ENCODE measurements around the gene COL3A1. TPM values are rescaled to one million over a fixed set of nuclear protein-coding genes. Genes with fewer than 3 reads are reported as not detected.

COL3A1 gene
- total and polyA plus RNA-seq, 12 donors = 33.5 to 700 (median 73.5) TPM

DNA sequence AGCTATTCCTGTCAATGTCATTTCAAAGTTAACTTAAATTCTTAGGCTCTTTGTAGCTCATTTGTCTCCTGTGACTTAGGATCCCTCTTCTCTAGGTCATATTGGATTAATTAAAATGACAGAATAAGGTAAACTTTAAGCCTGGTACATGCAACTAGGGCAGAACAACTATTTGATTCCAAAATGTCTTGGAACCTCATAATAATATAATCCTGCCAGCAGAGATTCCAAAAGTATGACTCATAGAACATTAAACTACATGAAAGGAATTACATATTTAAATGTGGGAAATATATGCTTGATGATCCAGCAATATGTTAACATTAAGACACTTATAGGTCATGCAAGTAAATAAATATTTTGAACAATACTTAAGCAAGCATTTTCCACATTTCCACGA is 63.3 kb downstream of the COL3A1 start:
- TF ChIP-seq, protein P1, sequence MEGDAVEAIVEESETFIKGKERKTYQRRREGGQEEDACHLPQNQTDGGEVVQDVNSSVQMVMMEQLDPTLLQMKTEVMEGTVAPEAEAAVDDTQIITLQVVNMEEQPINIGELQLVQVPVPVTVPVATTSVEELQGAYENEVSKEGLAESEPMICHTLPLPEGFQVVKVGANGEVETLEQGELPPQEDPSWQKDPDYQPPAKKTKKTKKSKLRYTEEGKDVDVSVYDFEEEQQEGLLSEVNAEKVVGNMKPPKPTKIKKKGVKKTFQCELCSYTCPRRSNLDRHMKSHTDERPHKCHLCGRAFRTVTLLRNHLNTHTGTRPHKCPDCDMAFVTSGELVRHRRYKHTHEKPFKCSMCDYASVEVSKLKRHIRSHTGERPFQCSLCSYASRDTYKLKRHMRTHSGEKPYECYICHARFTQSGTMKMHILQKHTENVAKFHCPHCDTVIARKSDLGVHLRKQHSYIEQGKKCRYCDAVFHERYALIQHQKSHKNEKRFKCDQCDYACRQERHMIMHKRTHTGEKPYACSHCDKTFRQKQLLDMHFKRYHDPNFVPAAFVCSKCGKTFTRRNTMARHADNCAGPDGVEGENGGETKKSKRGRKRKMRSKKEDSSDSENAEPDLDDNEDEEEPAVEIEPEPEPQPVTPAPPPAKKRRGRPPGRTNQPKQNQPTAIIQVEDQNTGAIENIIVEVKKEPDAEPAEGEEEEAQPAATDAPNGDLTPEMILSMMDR (IDR thresholded peaks at IDR 0.05) = no peak
- Histone ChIP-seq H3K27me3 (no peaks in the 10 kb centered on the region), H3K27ac (no peak overlapping the region), H3K9me3 (no peaks in the 10 kb centered on the region), H3K4me1 (no peaks in the 10 kb centered on the region), H3K4me3 (no peak overlapping the region), H3K36me3 (peaks cover 0 to 97% (median 7%) of the 10 kb centered on the region in 9 donors)
- DNase-seq (no peak), ATAC-seq (no peak)
- intact Hi-C loops (cut with DNase I) = no loop called here
- WGBS, 2 donors = 94 to 95% methylated on average over 1 of the region's 1 CpG

- WGBS, 2 donors = 92 to 94% methylated on average over 3 of the region's 3 CpGs
- H3K4me1 ChIP-seq = no peaks in the 10 kb centered on the region
- H3K9me3 ChIP-seq = no peaks in the 10 kb centered on the region
- intact Hi-C loops (cut with DNase I) = loop anchor here in 1 of 10 donors (10.0 kb wide), 1 partner anchor 51 kb away; no protein-coding TSS in a partner anchor
- no peak overlapping the region for H3K4me3 ChIP-seq
- no peak for ATAC-seq
- DNase-seq = no peak
- H3K36me3 ChIP-seq = peaks cover 0 to 85% (median 3%) of the 10 kb centered on the region in 9 donors
- H3K27me3 ChIP-seq = no peaks in the 10 kb centered on the region
- no peak overlapping the region for H3K27ac ChIP-seq
- TF ChIP-seq, protein P1 (IDR thresholded peaks at IDR 0.05) = no peak
Measured at GRCh38 chr2:189045836-189046235, 71.7 kb downstream of the COL3A1 start.

- H3K36me3 ChIP-seq = peaks cover 0 to 85% (median 3%) of the 10 kb centered on the region in 9 donors
- WGBS, 2 donors = 83 to 84% methylated on average over 2 of the region's 2 CpGs
Measured at GRCh38 chr2:189046320-189046719, 72.1 kb downstream of the COL3A1 start.

DNA sequence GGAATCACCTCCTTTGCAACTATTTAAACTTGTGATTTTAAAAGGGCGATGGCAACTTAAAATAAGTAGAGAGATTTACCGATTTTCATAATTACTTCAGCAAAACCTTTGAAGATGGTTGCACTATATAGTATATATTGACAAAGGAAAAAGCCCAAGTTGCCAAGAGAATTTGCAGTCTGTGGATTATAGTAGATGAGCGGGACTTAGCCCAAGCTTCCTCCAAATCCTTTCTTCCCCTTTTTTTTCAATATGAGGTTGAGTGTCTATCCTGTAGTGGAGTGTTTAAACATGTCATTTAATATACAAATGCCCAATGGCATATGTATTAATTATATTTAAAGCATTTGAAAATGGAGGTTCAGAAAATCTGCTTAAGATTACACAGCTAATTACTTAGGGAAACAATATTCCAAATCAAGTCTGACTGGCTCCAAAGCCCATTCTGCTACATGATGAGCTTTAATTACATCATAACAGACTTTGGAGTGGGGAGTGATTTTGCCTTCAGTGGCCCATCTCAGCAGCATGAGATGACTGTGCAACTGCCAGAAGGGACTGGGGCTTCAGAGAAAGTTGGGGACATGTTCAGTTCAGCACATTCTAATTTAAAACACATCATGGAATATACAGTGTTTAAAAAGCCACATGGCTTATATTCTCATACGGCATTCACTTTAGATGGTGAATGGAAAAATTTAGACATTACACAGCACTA is 73.2 kb downstream of the COL3A1 start:
- WGBS, 2 donors = 95 to 96% methylated on average over 4 of the region's 4 CpGs
- H3K4me1 ChIP-seq = no peaks in the 10 kb centered on the region
- no peak overlapping the region for H3K4me3 ChIP-seq
- no peak overlapping the region for H3K27ac ChIP-seq
- TF ChIP-seq, protein P1 (IDR thresholded peaks at IDR 0.05) = no peak
- DNase-seq (no peak), ATAC-seq (no peak)
- H3K36me3 ChIP-seq = peaks cover 0 to 84% (median 3%) of the 10 kb centered on the region in 9 donors
- intact Hi-C loops (cut with DNase I) = loop anchor here in 1 of 10 donors (10.0 kb wide), 1 partner anchor 53 kb away; no protein-coding TSS in a partner anchor
- no peaks in the 10 kb centered on the region for H3K9me3 ChIP-seq
- no peaks in the 10 kb centered on the region for H3K27me3 ChIP-seq

More at GRCh38 chr2:189046320-189046719, 72.1 kb downstream of the COL3A1 start:
- Histone ChIP-seq H3K27me3 (no peaks in the 10 kb centered on the region), H3K9me3 (no peaks in the 10 kb centered on the region), H3K27ac (no peak overlapping the region), H3K4me1 (no peaks in the 10 kb centered on the region), H3K4me3 (no peak overlapping the region)
- ATAC-seq (no peak), DNase-seq (no peak)
- intact Hi-C loops (cut with DNase I) = loop anchor here in 1 of 10 donors (10.0 kb wide), 1 partner anchor 52 kb away; no protein-coding TSS in a partner anchor
- TF ChIP-seq, protein P1 (IDR thresholded peaks at IDR 0.05) = no peak
